ENCODE measurements around the gene CYP20A1.
"Not testable (repeated sequence)": the region's sequence is repeated elsewhere in the genome, so short reads cannot be mapped to it uniquely, and the experiment has no call there.

CYP20A1 gene

GRCh38 chr2:203238704-203239526 is at the start of gene CYP20A1:
TSS of gene CYP20A1 (plus strand) at chr2:203239018. CDS start at chr2:203239063, 45 bp downstream.
- DNase-seq (ENCODE audit: low read depth in 2 of 2) = peak; percentile 97

GRCh38 chr2:203190547-203190946 is 48.3 kb upstream of the CYP20A1 start:
- not testable (repeated sequence) for DNase-seq (ENCODE audit: low read depth in 2 of 2)

- DNase-seq (ENCODE audit: low read depth in 2 of 2) = not testable (repeated sequence)
Measured at GRCh38 chr2:203191026-203191425, 47.8 kb upstream of the CYP20A1 start.

GRCh38 chr2:203191961-203192360 is 46.9 kb upstream of the CYP20A1 start:
- no peak for DNase-seq (ENCODE audit: low read depth in 2 of 2)

GRCh38 chr2:203195331-203196036 is 43.3 kb upstream of the CYP20A1 start:
- DNase-seq (ENCODE audit: low read depth in 2 of 2) = no peak

- DNase-seq (ENCODE audit: low read depth in 2 of 2) = no peak
Measured at GRCh38 chr2:203200866-203201265, 38.0 kb upstream of the CYP20A1 start.

GRCh38 chr2:203201426-203201825 is 37.4 kb upstream of the CYP20A1 start:
- DNase-seq (ENCODE audit: low read depth in 2 of 2) = no peak

GRCh38 chr2:203209538-203209937 is 29.3 kb upstream of the CYP20A1 start:
- DNase-seq (ENCODE audit: low read depth in 2 of 2) = no peak

GRCh38 chr2:203225423-203226039 is 13.3 kb upstream of the CYP20A1 start:
- no peak for DNase-seq (ENCODE audit: low read depth in 2 of 2)

- not testable (repeated sequence) for DNase-seq (ENCODE audit: low read depth in 2 of 2)
Measured at GRCh38 chr2:203229674-203230073, 9.1 kb upstream of the CYP20A1 start.

- no peak for DNase-seq (ENCODE audit: low read depth in 2 of 2)
Measured at GRCh38 chr2:203237346-203238238, 1.2 kb upstream of the CYP20A1 start.

- DNase-seq (ENCODE audit: low read depth in 2 of 2) = no peak
Measured at GRCh38 chr2:203238292-203238703, 520 bp upstream of the CYP20A1 start.

- no peak for DNase-seq (ENCODE audit: low read depth in 2 of 2)
Measured at GRCh38 chr2:203240491-203240890, 1.7 kb downstream of the CYP20A1 start.

GRCh38 chr2:203242518-203242917 is 3.7 kb downstream of the CYP20A1 start:
- no peak for DNase-seq (ENCODE audit: low read depth in 2 of 2)

- DNase-seq (ENCODE audit: low read depth in 2 of 2) = no peak
Measured at GRCh38 chr2:203246646-203247045, 7.8 kb downstream of the CYP20A1 start.

GRCh38 chr2:203252818-203253217 is 14.0 kb downstream of the CYP20A1 start:
- no peak for DNase-seq (ENCODE audit: low read depth in 2 of 2)

- DNase-seq (ENCODE audit: low read depth in 2 of 2) = not testable (repeated sequence)
Measured at GRCh38 chr2:203253422-203254095, 14.7 kb downstream of the CYP20A1 start.

GRCh38 chr2:203261326-203262159 is 22.7 kb downstream of the CYP20A1 start:
- DNase-seq (ENCODE audit: low read depth in 2 of 2) = no peak

GRCh38 chr2:203279288-203279687 is 40.5 kb downstream of the CYP20A1 start:
- DNase-seq (ENCODE audit: low read depth in 2 of 2) = no peak
